ENCODE results near the gene MYH11.

The MYH11 gene

GRCh38 chr16:15856901-15857698, at the start of gene MYH11:
Gene MYH11, minus strand, starts transcription at chr16:15857028. Its CDS starts 18,776 bp downstream, at chr16:15838252.
- no peaks in the 10 kb centered on the region for H3K36me3 ChIP-seq (replicated peaks)
- H3K4me1 ChIP-seq: no peaks in the 10 kb centered on the region
- DNase-seq (ENCODE audit: low spot score in 2 of 2): no peak
- in situ Hi-C loops (cut with MboI; ENCODE audit: low sequenced_read_pairs): no loop called here
- H3K4me3 ChIP-seq: no peak within 1 kb of the TSS
- peaks cover 33% of the 10 kb centered on the region for H3K27me3 ChIP-seq (ENCODE audit: low read depth)
- H3K9me3 ChIP-seq: no peaks in the 10 kb centered on the region

GRCh38 chr16:15906439-15906838, 49.6 kb upstream of the MYH11 start:
- in situ Hi-C loops (cut with MboI; ENCODE audit: low sequenced_read_pairs): no loop called here
- Histone ChIP-seq H3K36me3 (replicated peaks) (no peaks in the 10 kb centered on the region), H3K4me3 (no peak overlapping the region), H3K4me1 (no peaks in the 10 kb centered on the region), H3K9me3 (no peaks in the 10 kb centered on the region), H3K27me3 (ENCODE audit: low read depth) (no peaks in the 10 kb centered on the region)
- DNase-seq (ENCODE audit: low spot score in 2 of 2): no peak

- Histone ChIP-seq H3K36me3 (replicated peaks) (no peaks in the 10 kb centered on the region), H3K27me3 (ENCODE audit: low read depth) (no peaks in the 10 kb centered on the region), H3K9me3 (no peaks in the 10 kb centered on the region), H3K4me3 (no peak overlapping the region), H3K4me1 (no peaks in the 10 kb centered on the region)
- no peak for DNase-seq (ENCODE audit: low spot score in 2 of 2)
- in situ Hi-C loops (cut with MboI; ENCODE audit: low sequenced_read_pairs): no loop called here
Measured at GRCh38 chr16:15903960-15904359, 47.1 kb upstream of the MYH11 start.

GRCh38 chr16:15900901-15901500, 44.2 kb upstream of the MYH11 start:
- H3K27me3 ChIP-seq (ENCODE audit: low read depth): no peaks in the 10 kb centered on the region
- no peaks in the 10 kb centered on the region for H3K9me3 ChIP-seq
- no peaks in the 10 kb centered on the region for H3K36me3 ChIP-seq (replicated peaks)
- in situ Hi-C loops (cut with MboI; ENCODE audit: low sequenced_read_pairs): no loop called here
- no peak for DNase-seq (ENCODE audit: low spot score in 2 of 2)
- H3K4me3 ChIP-seq: no peak overlapping the region
- no peaks in the 10 kb centered on the region for H3K4me1 ChIP-seq

GRCh38 chr16:15900357-15900756, 43.5 kb upstream of the MYH11 start:
- Histone ChIP-seq H3K27me3 (ENCODE audit: low read depth) (no peaks in the 10 kb centered on the region), H3K9me3 (no peaks in the 10 kb centered on the region), H3K4me1 (no peaks in the 10 kb centered on the region), H3K4me3 (no peak overlapping the region), H3K36me3 (replicated peaks) (no peaks in the 10 kb centered on the region)
- in situ Hi-C loops (cut with MboI; ENCODE audit: low sequenced_read_pairs): no loop called here
- no peak for DNase-seq (ENCODE audit: low spot score in 2 of 2)

- Histone ChIP-seq H3K9me3 (no peaks in the 10 kb centered on the region), H3K27me3 (ENCODE audit: low read depth) (no peaks in the 10 kb centered on the region), H3K4me1 (no peaks in the 10 kb centered on the region), H3K4me3 (no peak overlapping the region), H3K36me3 (replicated peaks) (no peaks in the 10 kb centered on the region)
- in situ Hi-C loops (cut with MboI; ENCODE audit: low sequenced_read_pairs): no loop called here
- no peak for DNase-seq (ENCODE audit: low spot score in 2 of 2)
Measured at GRCh38 chr16:15899538-15900100, 42.8 kb upstream of the MYH11 start.

- no peak for DNase-seq (ENCODE audit: low spot score in 2 of 2)
- Histone ChIP-seq H3K27me3 (ENCODE audit: low read depth) (no peaks in the 10 kb centered on the region), H3K4me3 (no peak overlapping the region), H3K36me3 (replicated peaks) (no peaks in the 10 kb centered on the region), H3K4me1 (no peaks in the 10 kb centered on the region), H3K9me3 (no peaks in the 10 kb centered on the region)
- in situ Hi-C loops (cut with MboI; ENCODE audit: low sequenced_read_pairs): no loop called here
Measured at GRCh38 chr16:15898654-15899053, 41.8 kb upstream of the MYH11 start.

GRCh38 chr16:15897834-15898254, 41.0 kb upstream of the MYH11 start:
- H3K9me3 ChIP-seq: no peaks in the 10 kb centered on the region
- in situ Hi-C loops (cut with MboI; ENCODE audit: low sequenced_read_pairs): no loop called here
- H3K27me3 ChIP-seq (ENCODE audit: low read depth): no peaks in the 10 kb centered on the region
- no peaks in the 10 kb centered on the region for H3K4me1 ChIP-seq
- H3K4me3 ChIP-seq: no peak overlapping the region
- no peak for DNase-seq (ENCODE audit: low spot score in 2 of 2)
- H3K36me3 ChIP-seq (replicated peaks): no peaks in the 10 kb centered on the region

- Histone ChIP-seq H3K27me3 (ENCODE audit: low read depth) (no peaks in the 10 kb centered on the region), H3K36me3 (replicated peaks) (no peaks in the 10 kb centered on the region), H3K9me3 (no peaks in the 10 kb centered on the region), H3K4me3 (no peak overlapping the region), H3K4me1 (no peaks in the 10 kb centered on the region)
- in situ Hi-C loops (cut with MboI; ENCODE audit: low sequenced_read_pairs): no loop called here
- DNase-seq (ENCODE audit: low spot score in 2 of 2): no peak
Measured at GRCh38 chr16:15897121-15897780, 40.4 kb upstream of the MYH11 start.

- in situ Hi-C loops (cut with MboI; ENCODE audit: low sequenced_read_pairs): no loop called here
- no peak for DNase-seq (ENCODE audit: low spot score in 2 of 2)
- Histone ChIP-seq H3K4me3 (no peak overlapping the region), H3K27me3 (ENCODE audit: low read depth) (no peaks in the 10 kb centered on the region), H3K4me1 (no peaks in the 10 kb centered on the region), H3K36me3 (replicated peaks) (no peaks in the 10 kb centered on the region), H3K9me3 (no peaks in the 10 kb centered on the region)
Measured at GRCh38 chr16:15894571-15895374, 37.9 kb upstream of the MYH11 start.

GRCh38 chr16:15891508-15891907, 34.7 kb upstream of the MYH11 start:
- in situ Hi-C loops (cut with MboI; ENCODE audit: low sequenced_read_pairs): no loop called here

GRCh38 chr16:15888072-15888976, 31.5 kb upstream of the MYH11 start, which contains the start of gene CEP20:
Gene CEP20, minus strand, starts transcription at chr16:15888603. Its CDS starts 18 bp downstream, at chr16:15888585.
- Histone ChIP-seq H3K9me3 (no peaks in the 10 kb centered on the region), H3K4me3 (peak within 1 kb of the TSS; percentile 90), H3K36me3 (replicated peaks) (peaks cover 6% of the 10 kb centered on the region), H3K27me3 (ENCODE audit: low read depth) (no peaks in the 10 kb centered on the region), H3K4me1 (peaks cover 16% of the 10 kb centered on the region)
- peak; percentile 97 to 100 for DNase-seq (ENCODE audit: low spot score in 2 of 2)
- in situ Hi-C loops (cut with MboI; ENCODE audit: low sequenced_read_pairs): no loop called here

More at GRCh38 chr16:15891508-15891907, 34.7 kb upstream of the MYH11 start:
- Histone ChIP-seq H3K4me1 (peaks cover 11% of the 10 kb centered on the region), H3K36me3 (replicated peaks) (no peaks in the 10 kb centered on the region), H3K4me3 (no peak overlapping the region), H3K9me3 (no peaks in the 10 kb centered on the region), H3K27me3 (ENCODE audit: low read depth) (no peaks in the 10 kb centered on the region)
- DNase-seq (ENCODE audit: low spot score in 2 of 2): no peak

All from HAP-1 (cell line).